Measurements from ENCODE around the gene KLHL40.

The KLHL40 gene

DNA sequence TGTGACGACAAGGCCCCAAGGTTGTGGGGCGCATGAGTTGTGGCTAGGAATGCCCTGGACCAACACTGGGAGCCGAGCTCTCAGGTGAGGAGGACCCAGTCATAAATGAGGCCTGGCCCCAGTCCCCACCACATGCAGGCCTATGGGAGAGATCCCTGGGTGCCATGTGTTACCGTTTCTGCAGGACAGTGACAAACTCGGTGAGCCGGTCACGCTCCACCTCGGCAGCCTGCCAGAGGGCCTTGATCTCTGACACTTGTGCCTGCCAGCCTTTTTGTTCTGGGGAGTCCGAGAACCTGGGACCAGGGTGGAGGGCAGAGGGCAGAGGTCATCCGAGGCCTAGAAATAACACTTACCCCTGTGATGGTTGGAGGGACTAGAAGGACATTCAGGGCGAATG lies 45.0 kb downstream of the KLHL40 start:
- no peaks in the 10 kb centered on the region for H3K27me3 ChIP-seq (ENCODE audit: insufficient read depth, poor library complexity, severe bottlenecking)
- H3K36me3 ChIP-seq (ENCODE audit: low read depth): no peaks in the 10 kb centered on the region
- no peak overlapping the region for H3K27ac ChIP-seq (ENCODE audit: poor library complexity, severe bottlenecking)
- TF ChIP-seq, protein P1, sequence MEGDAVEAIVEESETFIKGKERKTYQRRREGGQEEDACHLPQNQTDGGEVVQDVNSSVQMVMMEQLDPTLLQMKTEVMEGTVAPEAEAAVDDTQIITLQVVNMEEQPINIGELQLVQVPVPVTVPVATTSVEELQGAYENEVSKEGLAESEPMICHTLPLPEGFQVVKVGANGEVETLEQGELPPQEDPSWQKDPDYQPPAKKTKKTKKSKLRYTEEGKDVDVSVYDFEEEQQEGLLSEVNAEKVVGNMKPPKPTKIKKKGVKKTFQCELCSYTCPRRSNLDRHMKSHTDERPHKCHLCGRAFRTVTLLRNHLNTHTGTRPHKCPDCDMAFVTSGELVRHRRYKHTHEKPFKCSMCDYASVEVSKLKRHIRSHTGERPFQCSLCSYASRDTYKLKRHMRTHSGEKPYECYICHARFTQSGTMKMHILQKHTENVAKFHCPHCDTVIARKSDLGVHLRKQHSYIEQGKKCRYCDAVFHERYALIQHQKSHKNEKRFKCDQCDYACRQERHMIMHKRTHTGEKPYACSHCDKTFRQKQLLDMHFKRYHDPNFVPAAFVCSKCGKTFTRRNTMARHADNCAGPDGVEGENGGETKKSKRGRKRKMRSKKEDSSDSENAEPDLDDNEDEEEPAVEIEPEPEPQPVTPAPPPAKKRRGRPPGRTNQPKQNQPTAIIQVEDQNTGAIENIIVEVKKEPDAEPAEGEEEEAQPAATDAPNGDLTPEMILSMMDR (IDR thresholded peaks at IDR 0.05; ENCODE audit: poor library complexity, severe bottlenecking): no peak
- no peaks in the 10 kb centered on the region for H3K4me1 ChIP-seq (ENCODE audit: insufficient read depth, poor library complexity, severe bottlenecking)
- ATAC-seq (ENCODE audit: low read depth) (no peak), DNase-seq (ENCODE audit: low spot score) (no peak)
- no peak overlapping the region for H3K4me3 ChIP-seq (ENCODE audit: severe bottlenecking)
- no peaks in the 10 kb centered on the region for H3K9me3 ChIP-seq (ENCODE audit: severe bottlenecking)

DNA sequence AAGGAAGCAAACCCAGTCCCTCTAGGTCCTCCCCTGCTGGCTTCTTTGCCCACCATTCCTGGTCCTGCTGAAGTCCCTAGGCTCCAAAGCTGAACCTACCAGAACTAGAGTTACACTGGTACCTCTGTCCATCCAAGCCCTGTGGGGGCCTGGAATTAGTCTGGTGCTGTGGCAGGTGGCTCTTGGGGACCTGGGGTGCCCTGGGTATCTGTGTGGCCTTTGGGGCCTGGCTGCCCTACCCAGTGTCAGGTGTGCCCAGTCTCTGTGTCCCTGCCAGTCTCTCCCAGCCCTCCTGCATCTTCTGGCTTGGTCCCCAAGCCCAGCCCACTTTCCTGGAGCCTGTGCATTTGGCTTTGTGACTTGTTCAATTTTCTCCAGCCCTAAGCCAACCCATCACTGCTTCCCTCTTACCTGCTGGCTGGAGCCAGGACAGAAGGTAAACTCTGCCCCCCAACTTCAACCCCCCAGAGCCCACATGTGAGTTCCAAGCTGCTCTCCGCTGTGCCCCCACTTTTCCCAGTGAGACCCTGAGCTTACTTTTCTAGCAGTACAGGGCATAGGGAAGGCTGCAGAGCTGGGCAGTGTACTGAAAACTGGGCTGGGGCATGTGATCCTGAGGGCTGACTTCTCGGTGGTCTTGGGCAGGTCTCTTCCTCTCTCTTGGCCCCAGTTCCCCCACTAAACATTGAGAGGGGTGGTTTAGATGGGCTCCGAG lies 45.5 kb downstream of the KLHL40 start:
- Histone ChIP-seq H3K27ac (ENCODE audit: poor library complexity, severe bottlenecking) (no peak overlapping the region), H3K4me3 (ENCODE audit: severe bottlenecking) (no peak overlapping the region), H3K27me3 (ENCODE audit: insufficient read depth, poor library complexity, severe bottlenecking) (no peaks in the 10 kb centered on the region), H3K4me1 (ENCODE audit: insufficient read depth, poor library complexity, severe bottlenecking) (no peaks in the 10 kb centered on the region), H3K9me3 (ENCODE audit: severe bottlenecking) (no peaks in the 10 kb centered on the region), H3K36me3 (ENCODE audit: low read depth) (no peaks in the 10 kb centered on the region)
- TF ChIP-seq, protein P1 (IDR thresholded peaks at IDR 0.05; ENCODE audit: poor library complexity, severe bottlenecking): no peak
- DNase-seq (ENCODE audit: low spot score): no peak
- ATAC-seq (ENCODE audit: low read depth): no peak

DNA sequence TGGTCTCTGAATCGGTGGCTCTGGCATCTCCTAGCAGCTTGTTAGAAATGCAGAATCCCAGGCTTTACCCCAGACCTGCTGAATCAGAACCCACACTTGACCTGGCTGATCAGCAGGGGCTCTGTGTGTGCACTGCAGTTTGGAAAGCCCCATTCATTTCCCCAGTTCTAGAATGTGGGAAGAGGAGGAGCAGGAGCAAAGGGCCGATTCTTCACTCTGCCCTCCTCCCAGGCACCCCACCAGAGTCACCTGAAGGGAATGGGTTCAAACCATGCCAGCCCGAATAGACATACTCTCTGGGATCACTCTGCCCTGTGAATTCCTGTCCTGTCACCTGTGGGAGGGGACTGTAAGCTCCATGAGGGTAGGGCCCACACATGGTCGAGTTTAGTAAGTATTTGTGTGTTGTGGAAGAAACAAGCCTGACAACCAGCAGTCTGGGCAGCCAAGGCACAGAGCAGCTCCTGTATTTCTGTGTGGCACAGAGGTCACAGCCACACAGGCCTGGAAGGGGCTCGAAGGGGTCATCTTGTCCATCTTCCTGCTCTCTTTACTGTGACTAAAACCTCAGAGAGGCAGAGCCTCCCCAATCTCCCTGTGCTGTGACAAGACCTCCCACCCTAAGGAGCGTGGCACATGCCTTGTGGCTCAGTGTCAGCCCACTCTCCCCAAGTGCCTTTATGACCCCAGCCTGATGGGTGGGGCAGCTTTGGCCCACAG lies 46.3 kb downstream of the KLHL40 start:
- Histone ChIP-seq H3K36me3 (ENCODE audit: low read depth) (no peaks in the 10 kb centered on the region), H3K4me1 (ENCODE audit: insufficient read depth, poor library complexity, severe bottlenecking) (no peaks in the 10 kb centered on the region), H3K4me3 (ENCODE audit: severe bottlenecking) (no peak overlapping the region), H3K27ac (ENCODE audit: poor library complexity, severe bottlenecking) (no peak overlapping the region), H3K9me3 (ENCODE audit: severe bottlenecking) (no peaks in the 10 kb centered on the region), H3K27me3 (ENCODE audit: insufficient read depth, poor library complexity, severe bottlenecking) (no peaks in the 10 kb centered on the region)
- DNase-seq (ENCODE audit: low spot score) (no peak), ATAC-seq (ENCODE audit: low read depth) (no peak)
- TF ChIP-seq, protein P1 (IDR thresholded peaks at IDR 0.05; ENCODE audit: poor library complexity, severe bottlenecking): no peak

GRCh38 chr3:42732196-42732828 lies 47.0 kb downstream of the KLHL40 start:
- no peak for DNase-seq (ENCODE audit: low spot score)
- H3K27ac ChIP-seq (ENCODE audit: poor library complexity, severe bottlenecking): no peak overlapping the region
- no peak overlapping the region for H3K4me3 ChIP-seq (ENCODE audit: severe bottlenecking)

More at GRCh38 chr3:42732196-42732828, 47.0 kb downstream of the KLHL40 start:
- Histone ChIP-seq H3K27me3 (ENCODE audit: insufficient read depth, poor library complexity, severe bottlenecking) (no peaks in the 10 kb centered on the region), H3K36me3 (ENCODE audit: low read depth) (no peaks in the 10 kb centered on the region), H3K4me1 (ENCODE audit: insufficient read depth, poor library complexity, severe bottlenecking) (no peaks in the 10 kb centered on the region), H3K9me3 (ENCODE audit: severe bottlenecking) (no peaks in the 10 kb centered on the region)
- TF ChIP-seq, protein P1 (IDR thresholded peaks at IDR 0.05; ENCODE audit: poor library complexity, severe bottlenecking): no peak
- no peak for ATAC-seq (ENCODE audit: low read depth)
